Ascending aorta (tissue), 2 donors: ENCODE measurements around the gene PDE4B. TPM values are rescaled to one million over a fixed set of nuclear protein-coding genes. Genes with fewer than 3 reads are reported as not detected.

Experiments used
- DNase-seq, 2 donors: peaks; one replicate each; pipeline ENCODE4 v3.0.0-alpha.2; 2019; ENCODE audit warnings: low spot score in 2 of 2
- H3K27ac ChIP-seq, 2 donors: fragments of 200-600 bp; sonication (generic); one replicate each; pipeline ENCODE4 v1.5.1; 2016 to 2017; ENCODE audit warnings: mild to moderate bottlenecking in 1 of 2
- H3K27me3 ChIP-seq: fragments of 200-600 bp; sonication (generic); one replicate; pipeline ENCODE4 v1.5.1; 2017
- H3K36me3 ChIP-seq, 2 donors: fragments of 200-600 bp; sonication (generic); one replicate each; pipeline ENCODE4 v1.5.1; 2016
- H3K4me1 ChIP-seq, 2 donors: fragments of 200-600 bp; sonication (generic); one replicate each; pipeline ENCODE4 v1.5.1; 2016 to 2017; ENCODE audit warnings: mild to moderate bottlenecking in 1 of 2
- H3K4me3 ChIP-seq, 2 donors: fragments of 200-600 bp; sonication (generic); one replicate each; pipeline ENCODE4 v1.5.1; 2016 to 2017; ENCODE audit warnings: mild to moderate bottlenecking in 1 of 2
- H3K9me3 ChIP-seq, 2 donors: fragments of 200-600 bp; sonication (generic); one replicate each; pipeline ENCODE4 v1.5.1; 2016
- intact Hi-C: fragments of 100-400 bp; cut with DNase I; formaldehyde crosslinking; loops from one replicate; pipeline ENCODE4 v1.15.1; 2023
- total RNA-seq: library from RNA; depleted of rRNA; stranded (reverse); fragments of >200 nt; gene quantifications from one replicate; pipeline ENCODE4 v1.1.0, GENCODE V29; 2016
- TF ChIP-seq, protein P1 (sequence below), 3 experiments: fragments of 200-600 bp in 2 of 3; fragments of 450-650 bp in 1 of 3; sonication (generic) in 2 of 3; IDR thresholded peaks; one replicate each; pipeline ENCODE4 v1.5.1; 2016 to 2019; ENCODE audit warnings: antibody characterized with exemption in 3 of 3, mild to moderate bottlenecking in 1 of 3, moderate library complexity in 1 of 3

The PDE4B gene
- total RNA-seq, 1 donor from 2014 or later, result 4.5 TPM

GRCh38 chr1:65759516-65759915, 33.2 kb upstream of the PDE4B start:
- no peaks in the 10 kb centered on the region for H3K27me3 ChIP-seq
- no peaks in the 10 kb centered on the region for H3K4me1 ChIP-seq
- H3K9me3 ChIP-seq, result no peaks in the 10 kb centered on the region
- no peak overlapping the region for H3K27ac ChIP-seq
- intact Hi-C loops, result no loop called here
- TF ChIP-seq, protein P1, sequence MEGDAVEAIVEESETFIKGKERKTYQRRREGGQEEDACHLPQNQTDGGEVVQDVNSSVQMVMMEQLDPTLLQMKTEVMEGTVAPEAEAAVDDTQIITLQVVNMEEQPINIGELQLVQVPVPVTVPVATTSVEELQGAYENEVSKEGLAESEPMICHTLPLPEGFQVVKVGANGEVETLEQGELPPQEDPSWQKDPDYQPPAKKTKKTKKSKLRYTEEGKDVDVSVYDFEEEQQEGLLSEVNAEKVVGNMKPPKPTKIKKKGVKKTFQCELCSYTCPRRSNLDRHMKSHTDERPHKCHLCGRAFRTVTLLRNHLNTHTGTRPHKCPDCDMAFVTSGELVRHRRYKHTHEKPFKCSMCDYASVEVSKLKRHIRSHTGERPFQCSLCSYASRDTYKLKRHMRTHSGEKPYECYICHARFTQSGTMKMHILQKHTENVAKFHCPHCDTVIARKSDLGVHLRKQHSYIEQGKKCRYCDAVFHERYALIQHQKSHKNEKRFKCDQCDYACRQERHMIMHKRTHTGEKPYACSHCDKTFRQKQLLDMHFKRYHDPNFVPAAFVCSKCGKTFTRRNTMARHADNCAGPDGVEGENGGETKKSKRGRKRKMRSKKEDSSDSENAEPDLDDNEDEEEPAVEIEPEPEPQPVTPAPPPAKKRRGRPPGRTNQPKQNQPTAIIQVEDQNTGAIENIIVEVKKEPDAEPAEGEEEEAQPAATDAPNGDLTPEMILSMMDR (IDR thresholded peaks at IDR 0.05), result no peak
- no peaks in the 10 kb centered on the region for H3K36me3 ChIP-seq
- no peak for DNase-seq
- no peak overlapping the region for H3K4me3 ChIP-seq

DNA sequence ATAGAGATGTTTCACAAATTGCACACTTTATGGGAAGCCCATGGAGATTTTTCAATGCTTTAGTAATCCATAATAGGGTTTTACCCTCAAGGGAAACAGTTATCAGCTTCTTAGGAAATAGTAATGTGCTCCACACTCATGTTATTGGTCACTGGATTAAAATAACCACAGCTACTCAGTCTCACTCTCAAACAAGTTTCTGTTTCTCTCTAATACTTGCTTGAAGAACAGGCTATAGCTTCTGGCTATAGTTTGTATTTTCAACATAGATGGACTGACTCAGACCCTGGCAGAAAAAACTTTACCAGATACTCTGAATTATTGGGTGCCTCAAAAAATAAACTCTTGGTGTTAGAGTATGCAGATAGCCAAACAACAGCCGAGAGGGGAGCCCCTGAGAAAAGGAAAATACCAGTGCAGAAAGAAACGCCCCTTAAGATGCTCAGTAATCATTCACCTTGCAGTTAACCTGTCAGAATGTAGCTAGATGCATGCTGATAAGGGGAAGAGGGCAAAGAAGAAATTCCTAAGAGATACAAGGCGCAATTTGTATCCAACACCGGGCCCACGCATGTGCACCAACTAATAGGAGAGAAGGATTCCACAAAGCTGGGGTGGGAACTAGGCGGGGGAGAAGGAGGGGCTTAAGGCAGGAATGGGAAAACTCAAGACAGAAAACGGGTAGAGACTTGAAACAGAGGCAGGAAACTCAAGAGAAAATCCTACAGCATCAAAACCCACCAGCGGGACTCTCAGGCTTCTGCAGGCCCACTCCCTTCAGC, 30.4 kb upstream of the PDE4B start:
- Histone ChIP-seq H3K4me1 (no peaks in the 10 kb centered on the region), H3K9me3 (no peaks in the 10 kb centered on the region), H3K4me3 (no peak overlapping the region), H3K36me3 (no peaks in the 10 kb centered on the region), H3K27ac (no peak overlapping the region), H3K27me3 (no peaks in the 10 kb centered on the region)
- no peak for DNase-seq
- intact Hi-C loops, result no loop called here
- TF ChIP-seq, protein P1 (IDR thresholded peaks at IDR 0.05), result no peak

DNA sequence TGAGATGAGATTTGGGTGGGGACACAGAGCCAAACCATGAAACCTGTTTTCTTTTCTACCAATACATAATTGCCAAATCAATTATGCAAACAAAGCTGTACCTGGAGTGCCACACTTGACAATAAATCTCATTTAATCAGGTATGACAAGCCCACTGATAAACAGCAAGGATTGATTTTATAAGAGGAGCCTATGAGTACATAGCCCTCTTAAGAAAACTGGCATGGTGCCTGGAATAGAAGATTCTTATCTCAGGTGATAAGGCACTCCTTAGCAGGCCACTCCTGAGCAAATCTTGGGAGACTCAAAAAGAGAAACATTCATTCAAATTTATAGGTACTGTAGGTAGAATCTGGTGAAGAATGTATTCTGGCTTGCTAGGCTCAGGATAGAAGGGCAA, 28.6 kb upstream of the PDE4B start:
- TF ChIP-seq, protein P1 (IDR thresholded peaks at IDR 0.05), result no peak
- intact Hi-C loops, result no loop called here
- no peaks in the 10 kb centered on the region for H3K36me3 ChIP-seq
- H3K27me3 ChIP-seq, result no peaks in the 10 kb centered on the region
- H3K4me3 ChIP-seq, result no peak overlapping the region
- H3K27ac ChIP-seq, result no peak overlapping the region
- H3K4me1 ChIP-seq, result no peaks in the 10 kb centered on the region
- DNase-seq, result no peak
- H3K9me3 ChIP-seq, result no peaks in the 10 kb centered on the region

DNA sequence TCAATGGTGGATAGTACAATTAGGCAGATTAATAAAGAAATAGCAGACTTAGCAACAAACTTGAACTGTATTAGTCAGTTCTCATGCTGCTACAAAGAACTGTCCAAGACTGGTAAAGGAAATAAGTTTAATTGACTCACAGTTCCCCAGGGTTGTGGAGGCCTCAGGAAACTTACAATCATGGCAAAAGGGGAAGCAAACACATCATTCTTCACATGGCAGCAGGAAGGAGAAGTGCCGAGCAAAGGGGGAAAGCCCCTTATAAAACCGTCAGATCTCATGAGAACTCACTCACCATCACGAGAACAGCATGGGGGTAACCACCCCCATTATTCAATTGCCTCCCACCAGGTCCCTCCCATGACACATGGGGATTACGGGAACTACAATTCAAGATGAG, 27.1 kb upstream of the PDE4B start:
- H3K27me3 ChIP-seq, result no peaks in the 10 kb centered on the region
- no peaks in the 10 kb centered on the region for H3K36me3 ChIP-seq
- no peaks in the 10 kb centered on the region for H3K9me3 ChIP-seq
- no peaks in the 10 kb centered on the region for H3K4me1 ChIP-seq
- intact Hi-C loops, result no loop called here
- no peak for DNase-seq
- no peak overlapping the region for H3K27ac ChIP-seq
- H3K4me3 ChIP-seq, result no peak overlapping the region
- TF ChIP-seq, protein P1 (IDR thresholded peaks at IDR 0.05), result no peak

GRCh38 chr1:65769636-65770035, 23.1 kb upstream of the PDE4B start:
- intact Hi-C loops, result no loop called here
- DNase-seq, result no peak

More at GRCh38 chr1:65769636-65770035, 23.1 kb upstream of the PDE4B start:
- Histone ChIP-seq H3K27me3 (no peaks in the 10 kb centered on the region), H3K27ac (no peak overlapping the region), H3K9me3 (no peaks in the 10 kb centered on the region), H3K36me3 (no peaks in the 10 kb centered on the region), H3K4me3 (no peak overlapping the region), H3K4me1 (no peaks in the 10 kb centered on the region)
- TF ChIP-seq, protein P1 (IDR thresholded peaks at IDR 0.05), result no peak
